Islet of Langerhans (tissue), 1 donor: ENCODE data around the gene ERG.

Experiments
- FAIRE-seq: peaks from one replicate; lab custom pipeline; 2011; peaks lifted over from hg19 to GRCh38; lab: Jason Lieb, UNC

ERG gene

GRCh38 chr21:38499296-38499695 is 1.0 kb upstream of the ERG start:
- no peak for FAIRE-seq

- FAIRE-seq = no peak
These were observed 2.1 kb downstream of the ERG start for GRCh38 chr21:38496224-38496623.

GRCh38 chr21:38495696-38496095 is 2.6 kb downstream of the ERG start:
- FAIRE-seq = no peak

- FAIRE-seq = no peak
These were observed 3.0 kb downstream of the ERG start for GRCh38 chr21:38495242-38495641.

- FAIRE-seq = no peak
These were observed 3.6 kb downstream of the ERG start for GRCh38 chr21:38494703-38495102.

- FAIRE-seq = no peak
These were observed 4.0 kb downstream of the ERG start for GRCh38 chr21:38494251-38494642.

DNA sequence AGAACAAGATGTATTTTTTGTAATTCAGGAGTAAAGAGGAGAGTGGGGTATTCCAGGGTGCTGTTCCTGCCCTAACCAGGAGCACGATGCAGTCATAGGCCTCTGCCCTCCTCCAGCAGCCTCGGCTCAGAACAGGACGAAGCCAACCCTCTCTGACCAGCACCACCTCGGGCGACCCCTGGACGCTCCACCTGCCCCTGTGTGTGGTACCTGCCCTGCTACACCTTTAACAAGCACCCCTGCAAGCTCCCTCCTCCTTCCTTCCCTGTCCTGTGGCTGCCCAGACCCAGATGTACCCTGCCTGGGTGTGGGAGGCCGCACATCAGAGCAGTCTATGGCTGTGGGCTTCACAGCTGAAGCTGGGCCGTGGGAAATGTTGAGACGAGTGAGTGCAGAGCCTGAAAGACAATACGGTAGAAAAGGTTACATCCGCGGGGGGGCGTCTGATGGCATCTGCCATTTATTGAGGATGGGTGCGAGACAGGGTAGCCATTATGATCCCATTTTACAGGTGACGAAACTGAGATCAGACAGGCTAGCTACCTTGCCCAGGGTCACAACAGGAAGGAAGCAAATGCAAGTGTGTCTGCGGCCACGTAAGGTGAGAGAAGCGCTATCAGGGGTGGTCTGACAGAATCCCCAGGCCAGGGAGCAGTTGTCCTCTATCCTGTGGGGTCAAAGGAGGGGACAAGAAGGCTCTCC is 4.6 kb downstream of the ERG start:
- no peak for FAIRE-seq

DNA sequence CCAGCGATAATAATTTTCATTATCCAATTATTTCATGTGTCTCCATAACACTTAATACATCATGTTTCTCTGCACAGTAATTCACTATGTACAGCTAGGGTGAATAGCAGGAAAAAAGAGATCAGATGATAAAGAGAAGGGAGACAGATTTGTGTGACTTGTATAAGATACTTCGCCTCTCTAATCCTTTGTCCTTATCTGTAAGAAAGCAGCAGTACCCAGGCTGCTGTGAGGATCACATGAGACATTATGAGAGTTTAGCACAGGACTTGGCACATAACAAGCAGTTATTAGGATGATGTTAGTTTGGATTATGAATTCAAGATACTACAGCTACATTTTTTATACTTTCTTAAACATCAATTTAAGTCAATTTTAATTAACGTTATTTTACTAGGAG is 6.3 kb downstream of the ERG start:
- FAIRE-seq = no peak

DNA sequence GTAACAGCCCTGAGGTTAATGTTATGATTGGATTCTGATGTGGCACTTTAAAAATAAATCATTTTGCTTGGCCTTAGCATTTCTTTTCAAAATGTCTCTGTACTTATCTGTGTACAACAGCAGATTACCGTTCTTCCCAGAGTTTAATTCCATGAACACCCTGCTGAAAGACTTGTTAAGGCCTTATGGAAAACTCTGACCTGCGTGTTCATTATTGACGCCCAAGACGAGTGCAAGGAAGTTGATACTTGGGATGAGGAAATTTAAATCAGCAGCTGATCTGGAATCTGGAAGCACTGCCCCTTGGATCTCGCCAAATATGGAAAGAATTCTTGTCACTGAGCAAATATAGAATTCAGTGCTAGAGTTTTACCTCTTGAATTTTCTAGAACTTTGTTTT is 6.7 kb downstream of the ERG start:
- FAIRE-seq = no peak

GRCh38 chr21:38490411-38491020 is 7.8 kb downstream of the ERG start:
- no peak for FAIRE-seq

GRCh38 chr21:38489729-38490128 is 8.5 kb downstream of the ERG start:
- no peak for FAIRE-seq

DNA sequence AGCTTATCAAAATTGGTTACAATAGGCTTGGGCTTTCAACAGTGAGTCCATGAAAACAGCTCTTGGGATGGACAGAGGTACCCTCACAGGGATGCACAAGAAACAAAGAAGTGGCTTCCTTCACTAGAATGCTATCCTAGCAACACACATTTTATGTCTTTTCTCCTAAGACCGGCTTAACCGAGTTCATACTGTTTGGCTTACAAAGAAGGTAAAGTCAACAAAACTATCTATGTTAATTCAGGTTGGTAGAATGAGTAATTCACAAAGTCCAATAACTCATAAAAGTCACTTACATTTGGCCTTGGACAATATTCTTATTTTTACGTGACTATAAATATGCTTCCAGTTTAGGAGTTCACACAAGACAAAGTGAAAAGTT is 9.0 kb downstream of the ERG start:
- no peak for FAIRE-seq

DNA sequence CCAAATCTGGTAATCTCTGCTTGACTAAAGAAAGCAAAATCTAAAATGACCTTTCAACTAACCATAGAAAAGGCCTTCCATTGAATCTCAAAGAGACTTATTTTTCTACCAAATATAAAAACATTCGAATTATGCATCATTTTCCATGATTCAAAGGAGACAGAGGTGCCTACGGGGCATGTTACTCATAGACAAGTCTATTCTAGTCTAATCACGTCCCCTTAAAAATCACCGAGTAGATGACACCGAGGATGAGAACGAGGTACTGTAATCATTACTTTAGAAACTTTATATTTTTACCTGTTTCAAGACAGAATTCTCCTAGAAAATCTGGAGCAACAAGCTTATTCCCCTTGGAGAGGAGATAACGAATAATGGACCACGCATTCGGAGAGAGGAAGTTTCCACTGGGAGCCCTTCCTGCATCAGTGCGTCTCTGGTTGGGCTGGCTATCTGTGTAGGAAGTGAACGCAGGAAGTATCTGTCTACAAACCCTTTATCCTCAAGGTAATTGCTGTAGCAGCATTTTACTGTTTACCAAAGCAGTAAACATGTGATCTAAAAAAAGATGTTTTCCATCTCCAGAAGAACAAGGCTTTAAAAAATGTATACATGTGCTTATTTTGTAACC is 9.5 kb downstream of the ERG start:
- FAIRE-seq = no peak

GRCh38 chr21:38487901-38488639 is 10.2 kb downstream of the ERG start:
- FAIRE-seq = no peak

- no peak for FAIRE-seq
These were observed 11.6 kb downstream of the ERG start for GRCh38 chr21:38486706-38487105.

GRCh38 chr21:38486221-38486620 is 12.1 kb downstream of the ERG start:
- FAIRE-seq = no peak

- FAIRE-seq = no peak
These were observed 18.4 kb downstream of the ERG start for GRCh38 chr21:38479641-38480525.

DNA sequence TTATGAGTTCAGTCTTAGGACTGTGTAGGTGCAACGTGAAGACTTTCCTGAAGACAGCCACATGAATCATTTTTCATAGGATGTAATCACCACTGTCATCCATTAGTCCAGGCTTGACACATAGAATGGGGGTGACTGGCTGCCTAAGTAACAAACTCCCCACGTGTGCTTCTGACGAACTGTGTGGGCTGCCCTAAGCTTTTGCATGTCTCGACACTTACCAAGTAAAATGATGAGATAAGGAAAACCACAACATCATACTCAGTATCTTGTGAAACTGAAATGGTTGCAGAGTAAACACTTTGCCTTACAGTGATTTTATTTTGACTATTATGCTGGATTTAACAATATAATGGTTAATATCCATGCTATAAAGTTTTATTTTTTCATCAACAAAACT is 19.5 kb downstream of the ERG start:
- no peak for FAIRE-seq

GRCh38 chr21:38477226-38477625 is 21.1 kb downstream of the ERG start:
- no peak for FAIRE-seq

- FAIRE-seq = no peak
These were observed 21.9 kb downstream of the ERG start for GRCh38 chr21:38476385-38476784.

GRCh38 chr21:38475519-38475918 is 22.8 kb downstream of the ERG start:
- no peak for FAIRE-seq

GRCh38 chr21:38474796-38475195 is 23.5 kb downstream of the ERG start:
- FAIRE-seq = no peak
